MM.1S (cell line): ENCODE data around the gene GCGR.

Experiments used
- EZH2 ChIP-seq: fragments of 300-600 bp; sonication (generic); optimal IDR thresholded peaks from 2 replicates; pipeline ENCODE3; 2017; ENCODE audit warnings: low read depth, mild to moderate bottlenecking, antibody characterized with exemption, low read length, mixed read lengths
- TF ChIP-seq, protein P1 (sequence below): fragments of 300-600 bp; sonication (generic); IDR thresholded peaks from 2 replicates; pipeline ENCODE4 v1.5.1; 2016; ENCODE audit warnings: antibody characterized with exemption, low read length, mixed read lengths

DNA sequence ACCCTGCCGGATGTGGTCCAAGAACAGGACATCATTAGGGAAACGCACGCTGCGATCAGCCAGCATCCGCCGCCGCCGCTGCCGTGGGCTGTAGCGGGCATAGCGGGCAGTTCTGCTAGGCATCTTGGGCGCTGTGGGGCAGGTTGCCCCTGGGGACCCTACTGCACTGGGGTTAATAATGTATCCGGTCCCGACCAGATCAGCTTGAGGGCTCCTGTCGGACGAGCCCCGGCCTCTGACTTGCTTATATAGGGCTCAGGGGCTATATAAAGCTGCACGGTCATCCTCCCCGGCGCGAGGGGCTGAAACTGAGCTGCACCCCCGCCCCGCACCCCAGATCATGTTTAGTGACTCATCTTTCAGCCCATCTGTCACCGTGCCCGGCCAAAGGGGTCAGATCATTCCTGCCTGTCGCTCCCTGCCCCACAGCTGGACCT lies 30.9 kb downstream of the GCGR start, which contains the start of gene PPP1R27:
- TF ChIP-seq, protein P1, sequence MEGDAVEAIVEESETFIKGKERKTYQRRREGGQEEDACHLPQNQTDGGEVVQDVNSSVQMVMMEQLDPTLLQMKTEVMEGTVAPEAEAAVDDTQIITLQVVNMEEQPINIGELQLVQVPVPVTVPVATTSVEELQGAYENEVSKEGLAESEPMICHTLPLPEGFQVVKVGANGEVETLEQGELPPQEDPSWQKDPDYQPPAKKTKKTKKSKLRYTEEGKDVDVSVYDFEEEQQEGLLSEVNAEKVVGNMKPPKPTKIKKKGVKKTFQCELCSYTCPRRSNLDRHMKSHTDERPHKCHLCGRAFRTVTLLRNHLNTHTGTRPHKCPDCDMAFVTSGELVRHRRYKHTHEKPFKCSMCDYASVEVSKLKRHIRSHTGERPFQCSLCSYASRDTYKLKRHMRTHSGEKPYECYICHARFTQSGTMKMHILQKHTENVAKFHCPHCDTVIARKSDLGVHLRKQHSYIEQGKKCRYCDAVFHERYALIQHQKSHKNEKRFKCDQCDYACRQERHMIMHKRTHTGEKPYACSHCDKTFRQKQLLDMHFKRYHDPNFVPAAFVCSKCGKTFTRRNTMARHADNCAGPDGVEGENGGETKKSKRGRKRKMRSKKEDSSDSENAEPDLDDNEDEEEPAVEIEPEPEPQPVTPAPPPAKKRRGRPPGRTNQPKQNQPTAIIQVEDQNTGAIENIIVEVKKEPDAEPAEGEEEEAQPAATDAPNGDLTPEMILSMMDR: no peak
- TF ChIP-seq EZH2: no peak
